SK-N-MC (cell line): Measurements from ENCODE around the gene DPH5.

Source experiments
- EZH2 ChIP-seq: fragments of 200-600 bp; sonication (generic); IDR thresholded peaks from one replicate; pipeline ENCODE4 v1.6.1; 2017; ENCODE audit warnings: antibody characterized with exemption
- FOXP2 ChIP-seq: optimal IDR thresholded peaks from 2 replicates; pipeline ENCODE3; 2011; ENCODE audit warnings: mild to moderate bottlenecking, moderate library complexity; ENCODE audit not compliant: insufficient read depth; ENCODE audit errors: extremely low read length, control extremely low read depth
- POLR2AphosphoS5 ChIP-seq: IDR thresholded peaks from 2 replicates; pipeline ENCODE4 v1.6.1; 2012; ENCODE audit warnings: mild to moderate bottlenecking, low read depth, low read length, borderline replicate concordance

- TF ChIP-seq EZH2: no peak
- no peak for TF ChIP-seq POLR2AphosphoS5
- TF ChIP-seq FOXP2: no peak
Measured at GRCh38 chr1:100968621-100969020, 57.0 kb downstream of the DPH5 start.
